Keratinocyte (primary cell): ENCODE data around the gene MYMK. TPM values are rescaled to one million over a fixed set of nuclear protein-coding genes. Genes with fewer than 3 reads are reported as not detected.

Experiments
- DNase-seq: peaks from one replicate; pipeline ENCODE4 v3.0.0-alpha.2; 2011; ENCODE audit warnings: low read depth, missing footprints, low spot score
- FAIRE-seq: peaks from 2 replicates; lab custom pipeline; 2011; peaks lifted over from hg19 to GRCh38; lab: Jason Lieb, UNC
- H2AFZ ChIP-seq: 2 replicates; pipeline ENCODE4 v1.6.0; 2012; ENCODE audit warnings: low read length, control low read depth, inconsistent platforms; ENCODE audit not compliant: control insufficient read depth
- H3K27ac ChIP-seq: 2 replicates; pipeline ENCODE4 v1.5.1; 2011; ENCODE audit warnings: low read length; ENCODE audit not compliant: control insufficient read depth, insufficient read depth
- H3K27me3 ChIP-seq: 3 replicates; pipeline ENCODE4 v1.6.0; 2011; ENCODE audit warnings: low read length; ENCODE audit not compliant: control insufficient read depth, insufficient read depth; ENCODE audit errors: extremely low read depth
- H3K36me3 ChIP-seq, 2 experiments: 2 replicates in 1 of 2; 3 replicates in 1 of 2; pipeline ENCODE4 v1.5.1; 2011; ENCODE audit warnings: low read length in 2 of 2, mild to moderate bottlenecking in 1 of 2; ENCODE audit not compliant: control insufficient read depth in 2 of 2, insufficient read depth in 2 of 2; ENCODE audit errors: extremely low read depth in 1 of 2
- H3K4me1 ChIP-seq: 3 replicates; pipeline ENCODE4 v1.5.1; 2011; ENCODE audit warnings: low read length; ENCODE audit not compliant: control insufficient read depth, insufficient read depth; ENCODE audit errors: extremely low read depth
- H3K4me2 ChIP-seq: 3 replicates; pipeline ENCODE4 v1.6.0; 2011; ENCODE audit warnings: low read depth, low read length; ENCODE audit not compliant: control insufficient read depth, insufficient read depth; ENCODE audit errors: extremely low read depth
- H3K4me3 ChIP-seq, 3 experiments: fragments of 200-600 bp in 1 of 3; sonication (generic) in 1 of 3; 2 replicates in 2 of 3; 3 replicates in 1 of 3; pipeline ENCODE4 v1.5.1; 2011 to 2016; ENCODE audit warnings: low read length in 3 of 3, mild to moderate bottlenecking in 3 of 3, control low read depth in 2 of 3, inconsistent platforms in 1 of 3, low read depth in 1 of 3, mixed read lengths in 1 of 3, mixed run types in 1 of 3, moderate library complexity in 1 of 3; ENCODE audit not compliant: control insufficient read depth in 2 of 3, insufficient read depth in 2 of 3; ENCODE audit errors: extremely low read depth in 1 of 3
- H3K79me2 ChIP-seq: 2 replicates; pipeline ENCODE4 v1.6.0; 2012; ENCODE audit warnings: low read length; ENCODE audit not compliant: control insufficient read depth, insufficient read depth
- H3K9ac ChIP-seq: 3 replicates; pipeline ENCODE4 v1.6.0; 2011; ENCODE audit warnings: low read length; ENCODE audit not compliant: control insufficient read depth, insufficient read depth; ENCODE audit errors: extremely low read depth
- H3K9me1 ChIP-seq: 3 replicates; pipeline ENCODE4 v1.6.0; 2011; ENCODE audit warnings: low read length; ENCODE audit not compliant: control insufficient read depth, insufficient read depth; ENCODE audit errors: extremely low read depth
- H3K9me3 ChIP-seq: 2 replicates; pipeline ENCODE4 v1.5.1; 2012; ENCODE audit warnings: low read depth, low read length; ENCODE audit not compliant: control insufficient read depth
- H4K20me1 ChIP-seq: 3 replicates; pipeline ENCODE4 v1.6.0; 2011; ENCODE audit warnings: low read length; ENCODE audit not compliant: control insufficient read depth, insufficient read depth; ENCODE audit errors: extremely low read depth
- CTCF ChIP-seq, 3 experiments: IDR thresholded peaks in 1 of 3; conservative IDR thresholded peaks in 1 of 3; optimal IDR thresholded peaks in 1 of 3; 2 replicates in 2 of 3; 3 replicates in 1 of 3; pipeline versions ENCODE3 to v1.5.1; 2011; ENCODE audit warnings: low read length in 3 of 3, mild to moderate bottlenecking in 3 of 3, moderate library complexity in 2 of 3, control low read depth in 1 of 3, inconsistent platforms in 1 of 3; ENCODE audit not compliant: insufficient read depth in 2 of 3; ENCODE audit errors: extremely low read depth in 1 of 3
- EZH2 ChIP-seq: IDR thresholded peaks from one replicate; pipeline ENCODE4 v1.6.1; 2012; ENCODE audit warnings: inconsistent platforms, mild to moderate bottlenecking, low read length, moderate library complexity
- dilution Hi-C: fragments of 300-500 bp; cut with MboI; formaldehyde crosslinking; loops from one replicate; pipeline ENCODE4 v1.7.0; 2020; ENCODE audit warnings: low sequenced_read_pairs; ENCODE audit not compliant: extremely low pct_ligation_motif_present
- polyA plus RNA-seq, 5 experiments: library from polyadenylated mRNA; depleted of rRNA in 3 of 5; stranded (reverse) in 3 of 5; stranded (forward) in 1 of 5; unstranded in 1 of 5; fragments of >200 nt; gene quantifications; 1 replicate in 1 of 5; 2 replicates in 3 of 5; 3 replicates in 1 of 5; pipeline versions ENCODE4 v1.2.1 to v1.2.3, GENCODE V29; 2011 to 2012; ENCODE audit warnings: missing spikeins in 2 of 5, low read depth in 1 of 5, low replicate concordance in 1 of 5

Gene MYMK
- polyA plus RNA-seq, 1 donor (not counting 4 experiments of a cell fraction or from before 2014, with no cell fraction given), result not detected

DNA sequence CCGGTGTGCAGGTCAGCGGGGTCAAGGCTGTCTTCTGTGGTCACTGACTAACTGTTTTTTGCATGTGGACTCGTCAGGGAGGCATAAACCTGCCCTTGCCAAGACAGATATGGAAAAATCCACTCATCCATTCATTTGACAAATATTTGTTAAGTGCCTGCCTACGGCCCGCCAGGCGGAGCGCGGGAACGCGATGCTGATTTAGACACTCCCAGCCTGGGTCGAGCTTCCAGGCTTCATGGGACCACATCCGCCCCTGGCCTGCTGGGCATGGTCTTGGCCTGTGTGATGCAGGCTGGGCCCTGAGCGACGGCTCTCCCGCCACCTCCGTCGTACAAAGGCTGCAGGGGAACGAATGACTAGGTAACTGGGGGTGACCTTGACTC, 18.1 kb downstream of the MYMK start:
- Histone ChIP-seq H3K4me2 (no peak overlapping the region), H3K9me1 (no peaks in the 10 kb centered on the region), H3K9ac (no peak overlapping the region), H4K20me1 (no peaks in the 10 kb centered on the region), H2AFZ (no peak overlapping the region), H3K36me3 (no peaks in the 10 kb centered on the region), H3K27me3 (peaks cover 8% of the 10 kb centered on the region), H3K27ac (no peak overlapping the region), H3K4me3 (no peak overlapping the region), H3K4me1 (peaks cover 12% of the 10 kb centered on the region), H3K79me2 (no peaks in the 10 kb centered on the region), H3K9me3 (peaks cover under 1% of the 10 kb centered on the region)
- no peak for FAIRE-seq
- TF ChIP-seq EZH2 (no peak), CTCF (optimal IDR thresholded peaks at IDR 0.05 in 1 of 3, IDR thresholded peaks at IDR 0.05 in 1 of 3, conservative IDR thresholded peaks at IDR 0.05 in 1 of 3; ENCODE audit: extremely low read depth in 1 of 3, insufficient read depth in 2 of 3, low read length in 3 of 3) (no peak)
- DNase-seq, result no peak
- dilution Hi-C loops, result no loop called here

- Histone ChIP-seq H3K9ac (no peak overlapping the region), H3K27ac (no peak overlapping the region), H3K9me3 (no peaks in the 10 kb centered on the region), H3K79me2 (no peaks in the 10 kb centered on the region), H3K4me2 (no peak overlapping the region), H3K4me1 (peaks cover 12% of the 10 kb centered on the region), H3K36me3 (no peaks in the 10 kb centered on the region), H3K27me3 (peaks cover 8% of the 10 kb centered on the region), H2AFZ (no peak overlapping the region), H3K9me1 (no peaks in the 10 kb centered on the region), H3K4me3 (no peak overlapping the region), H4K20me1 (no peaks in the 10 kb centered on the region)
- no peak for DNase-seq
- no peak for FAIRE-seq
- dilution Hi-C loops, result no loop called here
- TF ChIP-seq CTCF (optimal IDR thresholded peaks at IDR 0.05 in 1 of 3, IDR thresholded peaks at IDR 0.05 in 1 of 3, conservative IDR thresholded peaks at IDR 0.05 in 1 of 3; ENCODE audit: extremely low read depth in 1 of 3, insufficient read depth in 2 of 3, low read length in 3 of 3) (no peak), EZH2 (no peak)
Measured at GRCh38 chr9:133505901-133506652, 18.7 kb downstream of the MYMK start.
